Measurements from ENCODE around the gene ILKAP.

DNA sequence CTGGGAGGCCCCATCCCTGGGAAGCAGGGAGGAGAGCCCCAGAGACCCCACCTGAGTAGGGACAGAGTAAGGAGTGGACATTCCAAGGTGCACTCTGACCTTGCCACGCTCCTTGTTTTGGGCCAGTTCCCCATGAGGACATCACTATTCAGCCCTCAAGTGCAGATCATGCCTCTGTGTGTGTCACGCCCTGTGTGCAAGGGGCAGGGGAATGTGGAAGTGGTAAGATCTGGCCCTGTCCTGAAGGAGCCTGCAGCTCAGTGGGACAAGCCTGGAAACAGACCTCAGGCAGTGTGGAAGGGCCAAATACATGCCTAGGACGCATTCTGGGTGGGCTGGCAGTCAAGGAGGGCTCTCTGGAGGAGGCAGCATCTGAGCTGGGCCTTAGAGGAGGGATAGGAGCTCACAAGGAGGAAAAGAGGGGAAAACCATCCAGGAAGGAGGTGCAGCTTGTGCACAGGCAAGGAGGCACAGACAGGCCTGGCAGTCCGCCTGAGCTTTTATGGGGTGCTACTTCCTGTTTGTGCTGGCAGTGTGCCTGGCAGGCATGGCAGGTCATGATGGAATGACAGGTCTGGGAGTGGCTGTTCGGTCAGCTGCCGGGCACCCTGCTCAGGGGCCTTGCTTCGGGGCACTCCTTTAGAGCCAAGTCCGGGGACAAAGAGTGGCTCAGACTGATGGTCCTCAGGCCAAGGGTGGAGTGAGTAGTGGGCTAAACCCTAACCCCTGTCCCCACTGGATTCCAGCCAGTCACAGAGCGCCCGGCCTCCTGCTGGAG, 61.8 kb downstream of the ILKAP start:
- TF ChIP-seq, protein P1, sequence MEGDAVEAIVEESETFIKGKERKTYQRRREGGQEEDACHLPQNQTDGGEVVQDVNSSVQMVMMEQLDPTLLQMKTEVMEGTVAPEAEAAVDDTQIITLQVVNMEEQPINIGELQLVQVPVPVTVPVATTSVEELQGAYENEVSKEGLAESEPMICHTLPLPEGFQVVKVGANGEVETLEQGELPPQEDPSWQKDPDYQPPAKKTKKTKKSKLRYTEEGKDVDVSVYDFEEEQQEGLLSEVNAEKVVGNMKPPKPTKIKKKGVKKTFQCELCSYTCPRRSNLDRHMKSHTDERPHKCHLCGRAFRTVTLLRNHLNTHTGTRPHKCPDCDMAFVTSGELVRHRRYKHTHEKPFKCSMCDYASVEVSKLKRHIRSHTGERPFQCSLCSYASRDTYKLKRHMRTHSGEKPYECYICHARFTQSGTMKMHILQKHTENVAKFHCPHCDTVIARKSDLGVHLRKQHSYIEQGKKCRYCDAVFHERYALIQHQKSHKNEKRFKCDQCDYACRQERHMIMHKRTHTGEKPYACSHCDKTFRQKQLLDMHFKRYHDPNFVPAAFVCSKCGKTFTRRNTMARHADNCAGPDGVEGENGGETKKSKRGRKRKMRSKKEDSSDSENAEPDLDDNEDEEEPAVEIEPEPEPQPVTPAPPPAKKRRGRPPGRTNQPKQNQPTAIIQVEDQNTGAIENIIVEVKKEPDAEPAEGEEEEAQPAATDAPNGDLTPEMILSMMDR (IDR thresholded peaks at IDR 0.05; ENCODE audit: borderline replicate concordance, extremely low read depth, low read length, poor library complexity, severe bottlenecking), result no peak
- no peak for TF ChIP-seq EZH2 (IDR thresholded peaks at IDR 0.05; ENCODE audit: borderline replicate concordance, low read depth, low read length, severe bottlenecking)

Measured in DND-41 (cell line).